GM19193 (cell line): ENCODE results near the gene TSPAN14.

Experiments
- POLR2A ChIP-seq: IDR thresholded peaks from 4 replicates; pipeline ENCODE4 v1.6.1; 2011; ENCODE audit not compliant: insufficient read depth, insufficient read length; ENCODE audit errors: extremely low read depth

The TSPAN14 gene

GRCh38 chr10:80453842-80454512 lies at the start of gene TSPAN14:
TSS of gene TSPAN14 (plus strand) at chr10:80454310. CDS start at chr10:80489234, 34,924 bp downstream.
- peak; percentile 61 for TF ChIP-seq POLR2A

DNA sequence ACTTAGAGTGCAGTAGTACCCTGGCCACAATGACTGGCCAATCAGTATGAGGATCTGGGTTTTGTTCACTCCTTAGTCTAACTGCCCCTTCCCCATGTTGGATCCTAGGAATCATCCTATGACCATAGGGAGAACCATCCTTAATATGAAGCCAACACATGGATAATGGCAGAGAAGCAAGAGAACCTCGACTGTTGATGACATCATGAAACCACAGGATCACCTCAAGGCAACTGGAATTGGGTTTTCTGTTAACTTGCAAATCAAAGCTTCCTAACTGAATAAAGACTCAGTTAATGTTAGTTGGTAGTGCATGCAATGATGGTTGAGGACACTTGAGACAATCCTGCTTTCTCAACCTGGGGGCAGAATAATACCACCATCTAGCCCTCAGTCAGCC lies 49.1 kb upstream of the TSPAN14 start:
- no peak for TF ChIP-seq POLR2A

DNA sequence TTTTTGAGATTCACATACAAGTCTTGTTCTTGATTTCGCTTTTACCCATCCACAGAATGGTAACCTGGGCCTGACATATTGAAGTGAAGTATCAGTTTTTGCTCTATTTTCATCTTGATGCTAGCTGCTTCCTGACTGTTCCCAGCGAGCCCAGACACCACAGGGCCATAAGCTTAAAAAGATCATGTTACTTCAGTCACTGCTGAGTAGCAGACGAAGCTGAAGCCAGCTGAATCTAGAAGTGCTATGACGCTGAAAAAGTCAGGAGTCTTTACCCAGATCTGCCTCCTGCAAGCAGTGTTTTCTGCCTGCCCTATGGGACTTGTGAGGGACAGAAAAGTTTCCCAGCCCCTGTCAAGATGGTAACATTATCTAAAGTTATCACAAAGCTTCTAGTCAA lies 48.5 kb upstream of the TSPAN14 start:
- TF ChIP-seq POLR2A: no peak

GRCh38 chr10:80406204-80406603 lies 47.9 kb upstream of the TSPAN14 start:
- TF ChIP-seq POLR2A: no peak

GRCh38 chr10:80407812-80408241 lies 46.3 kb upstream of the TSPAN14 start:
- no peak for TF ChIP-seq POLR2A

DNA sequence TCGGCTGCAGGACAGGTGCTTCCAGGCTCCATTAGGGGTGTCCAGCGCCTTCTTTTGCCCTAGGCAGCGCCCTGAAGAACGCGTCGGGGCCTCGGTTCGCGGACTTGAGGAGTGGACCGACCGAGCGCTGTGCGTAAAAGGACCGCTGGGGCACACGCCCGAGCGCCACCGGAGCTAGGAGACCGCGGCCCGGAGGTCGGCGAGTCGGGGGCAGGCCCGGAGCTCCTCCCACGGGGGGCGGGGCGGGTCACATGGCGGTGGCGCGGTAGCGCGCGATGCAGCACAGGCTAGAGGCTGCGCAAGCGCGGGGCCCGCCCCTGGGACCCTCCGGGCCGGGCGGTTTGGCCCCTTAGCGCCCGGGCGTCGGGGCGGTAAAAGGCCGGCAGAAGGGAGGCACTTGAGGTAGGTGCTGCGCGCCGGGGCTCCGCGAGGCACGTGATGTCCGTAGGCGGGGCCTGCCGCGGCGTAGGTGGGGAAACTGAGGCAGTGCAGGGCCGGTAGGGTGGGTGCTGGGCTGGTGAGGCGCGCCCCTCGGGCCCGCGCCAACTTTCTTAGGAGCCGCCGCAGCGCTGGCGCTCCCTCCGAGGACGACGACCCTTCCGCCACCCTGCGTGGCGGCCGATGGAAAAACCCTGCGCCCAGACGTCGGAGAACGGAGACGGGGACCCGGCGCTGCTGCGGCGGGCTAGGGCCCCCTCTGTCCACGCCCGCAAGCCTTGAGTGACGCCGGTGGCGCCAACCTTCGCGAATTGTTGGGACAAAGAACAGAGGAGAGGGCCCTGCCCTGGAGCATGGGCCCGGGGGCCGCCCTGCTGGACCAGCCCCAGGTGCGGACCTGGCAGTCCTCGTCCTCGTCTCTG lies 45.6 kb upstream of the TSPAN14 start, which contains the start of gene PRXL2A:
Gene PRXL2A (plus strand): TSS at position 310 of the 860 bp plus-strand sequence. CDS start 11,917 bp downstream, outside the sequence.
- peak; percentile 61 for TF ChIP-seq POLR2A

DNA sequence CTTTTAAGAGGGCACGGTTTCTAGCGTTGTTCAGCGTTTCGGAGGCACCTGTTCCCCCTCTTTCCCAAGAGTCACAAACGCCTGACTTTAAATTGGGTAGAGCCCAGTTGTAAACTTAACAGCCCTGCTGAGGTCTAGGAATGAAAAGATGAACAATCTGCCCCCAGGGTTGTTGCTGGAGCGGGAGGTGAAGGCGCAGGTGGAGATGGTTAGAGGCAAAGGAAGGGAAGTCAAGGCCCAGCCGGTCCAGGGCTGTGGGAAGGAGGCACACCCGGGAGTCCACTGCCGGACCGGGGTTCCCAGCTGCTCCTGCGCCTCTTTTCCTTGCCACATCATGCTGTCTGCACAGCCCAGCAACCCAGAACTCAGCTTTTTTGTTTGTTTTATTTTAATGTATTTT lies 45.0 kb upstream of the TSPAN14 start:
- TF ChIP-seq POLR2A: no peak

DNA sequence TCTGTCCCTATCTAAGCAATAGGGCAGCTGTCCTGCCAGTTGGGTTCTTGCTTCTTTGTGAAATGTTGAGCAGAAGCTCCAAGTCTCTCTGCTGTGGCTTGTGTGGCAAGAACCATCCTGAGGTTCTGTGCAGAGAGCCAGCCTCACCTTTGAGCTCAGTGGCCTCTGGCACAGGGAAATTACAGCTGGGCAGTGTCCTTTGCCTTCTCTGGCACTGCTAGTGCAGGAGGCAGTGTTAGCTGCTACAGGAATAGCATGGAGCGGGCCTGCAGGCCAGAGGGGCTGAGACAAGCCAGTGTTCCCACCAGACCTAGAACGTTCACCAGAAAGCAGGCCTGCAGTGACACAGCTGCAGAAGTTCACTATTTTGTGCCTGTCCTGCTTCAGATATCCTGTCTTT lies 44.0 kb upstream of the TSPAN14 start:
- TF ChIP-seq POLR2A: no peak

DNA sequence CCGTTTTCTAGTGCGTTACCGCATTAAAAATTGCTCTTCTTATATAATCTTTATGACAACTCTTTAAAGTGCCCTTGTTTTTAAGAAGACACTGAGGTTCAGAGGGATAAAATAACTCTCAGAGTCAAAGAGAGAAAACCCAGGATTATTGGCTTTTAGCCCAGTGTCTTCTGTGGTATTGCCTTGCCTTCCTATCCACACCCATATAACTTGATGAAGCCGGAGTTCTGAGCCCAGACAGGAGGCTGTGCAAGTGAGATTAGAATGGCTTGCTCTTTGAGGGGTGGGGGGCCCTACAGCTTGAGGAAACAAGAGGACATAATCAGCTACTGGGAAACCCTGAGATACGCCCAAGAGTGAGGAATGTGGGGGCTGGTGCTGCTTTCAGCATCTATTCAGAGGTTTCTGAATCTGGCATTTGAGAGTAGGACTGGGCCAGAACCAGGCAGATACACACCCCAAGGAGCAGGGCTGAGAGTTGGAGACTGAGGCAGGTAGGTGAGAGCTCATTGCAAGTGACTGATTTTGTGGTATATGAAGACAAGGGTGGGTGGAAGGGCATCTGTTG lies 43.4 kb upstream of the TSPAN14 start:
- no peak for TF ChIP-seq POLR2A

DNA sequence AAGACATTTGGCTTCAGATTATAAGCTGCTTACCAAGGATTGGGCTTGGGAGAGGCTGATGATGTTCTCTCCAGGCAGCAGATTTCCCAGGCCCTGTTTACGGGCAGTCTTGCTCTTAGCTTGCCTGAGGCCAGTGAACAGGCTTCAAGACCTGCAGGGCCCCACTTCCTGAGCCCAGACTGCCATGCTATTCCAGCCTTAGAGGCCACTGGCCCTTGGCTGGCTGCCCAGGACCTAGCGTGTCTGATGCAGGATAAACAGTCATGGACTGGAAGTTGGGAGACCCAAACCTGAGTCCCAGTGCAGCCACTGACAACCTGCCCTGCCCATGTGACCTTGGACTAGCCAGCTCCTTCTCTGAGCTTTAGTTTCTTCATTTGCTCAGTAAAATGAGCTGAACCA lies 42.8 kb upstream of the TSPAN14 start:
- no peak for TF ChIP-seq POLR2A

DNA sequence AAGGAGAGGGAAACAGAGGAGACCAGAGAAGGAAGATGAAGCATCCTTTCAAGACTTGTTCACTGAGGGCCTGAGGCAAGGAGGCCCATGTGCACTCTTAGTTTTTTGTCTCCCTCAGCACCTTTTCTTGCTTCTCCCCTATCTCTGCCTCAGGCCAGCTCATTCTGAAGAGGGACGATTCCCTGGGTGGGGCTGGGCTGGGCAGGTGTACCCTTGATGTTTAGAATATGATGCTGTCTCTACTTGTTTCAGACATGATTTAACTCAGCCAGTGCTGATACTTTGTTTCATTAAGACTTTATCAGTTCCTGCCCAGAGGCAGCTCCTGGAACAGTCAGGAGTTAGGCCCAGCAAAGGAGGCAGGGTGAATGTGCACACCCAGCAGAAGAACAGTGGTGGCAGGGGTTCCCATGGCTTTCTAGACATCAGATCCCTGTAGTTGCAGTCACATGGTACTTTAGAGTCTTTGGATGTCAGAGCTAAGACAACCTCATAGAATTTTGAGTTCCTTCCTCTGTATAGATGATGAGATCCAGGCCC lies 42.4 kb upstream of the TSPAN14 start:
- no peak for TF ChIP-seq POLR2A

DNA sequence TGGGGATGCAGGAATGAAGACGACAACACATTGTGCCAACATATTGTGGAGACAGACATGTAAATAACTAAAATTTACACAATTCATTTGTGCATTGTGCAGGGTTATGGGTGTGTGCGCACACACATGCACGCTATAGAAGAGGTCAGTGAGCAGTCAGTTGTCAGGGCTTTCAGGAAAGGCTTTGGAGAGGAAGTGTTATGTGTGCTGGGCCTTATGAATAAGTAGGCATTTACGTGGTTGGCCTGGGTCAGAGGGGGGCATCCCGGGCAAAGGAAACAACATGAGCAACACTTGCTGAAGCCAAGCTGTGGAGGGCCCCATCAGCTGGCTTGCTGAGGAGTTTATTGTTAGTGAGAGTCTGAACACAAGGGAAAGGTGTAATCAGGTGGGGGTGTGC lies 41.6 kb upstream of the TSPAN14 start:
- no peak for TF ChIP-seq POLR2A

GRCh38 chr10:80413271-80413996 lies 40.7 kb upstream of the TSPAN14 start:
- TF ChIP-seq POLR2A: no peak

DNA sequence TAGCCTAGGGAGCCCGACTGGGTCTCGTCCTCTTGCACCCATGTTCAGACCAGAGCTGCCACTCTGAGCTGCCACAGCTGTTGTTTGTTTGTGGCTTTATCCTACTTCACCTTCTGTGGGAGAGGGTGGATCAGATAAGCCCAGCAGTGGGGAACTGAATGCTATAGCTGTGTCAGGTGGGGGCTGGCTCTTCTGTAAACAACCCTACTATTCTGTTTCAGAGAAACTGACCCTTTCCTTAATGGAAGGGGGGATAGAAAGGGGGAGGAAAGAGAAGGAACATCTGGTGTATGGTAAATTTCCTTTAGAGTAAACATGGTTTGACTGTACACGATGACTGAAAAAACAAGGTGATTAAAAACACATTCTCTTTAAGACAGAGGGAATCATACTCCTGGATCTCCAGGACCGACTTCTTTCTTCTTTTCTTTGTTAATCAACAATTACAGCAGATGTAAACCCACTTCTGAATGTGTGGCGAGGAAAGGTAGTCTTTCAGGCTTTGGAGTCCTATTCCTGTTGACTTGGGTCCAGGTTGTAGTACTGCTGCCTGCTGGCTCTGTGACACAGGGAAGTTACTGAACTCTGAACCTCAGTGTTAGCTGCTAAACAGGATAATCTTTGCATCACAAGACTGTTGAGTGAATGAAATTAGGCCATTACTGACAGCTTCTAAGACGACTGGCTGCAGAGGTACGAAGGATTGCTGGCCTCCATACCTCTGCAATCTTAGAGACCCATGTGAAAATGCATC lies 39.8 kb upstream of the TSPAN14 start:
- no peak for TF ChIP-seq POLR2A
